SH-SY5Y (cell line): ENCODE data around the gene SLC16A11.

Experiments
- GATA2 ChIP-seq: IDR thresholded peaks from 2 replicates; pipeline ENCODE4 v1.6.1; 2011; ENCODE audit warnings: mild to moderate bottlenecking, low read depth, low read length
- GATA3 ChIP-seq: IDR thresholded peaks from 2 replicates; pipeline ENCODE4 v1.6.1; 2011; ENCODE audit warnings: low read depth, mild to moderate bottlenecking, low read length, moderate library complexity

GRCh38 chr17:7027335-7027734 lies 16.6 kb downstream of the SLC16A11 start:
- no peak for TF ChIP-seq GATA2
- TF ChIP-seq GATA3 = no peak
